Lower lobe of right lung (tissue), 2 donors: ENCODE measurements around the gene TYK2. TPM values are rescaled to one million over a fixed set of nuclear protein-coding genes. Genes with fewer than 3 reads are reported as not detected.

Experiments
- ATAC-seq, 2 donors: fragments of 200-7000 bp; cut with Tn5 transposase; one replicate each; pipeline ENCODE4 v1.9.1; 2020 to 2022; ENCODE audit warnings: mild to moderate bottlenecking in 2 of 2, moderate library complexity in 2 of 2
- DNase-seq: peaks from one replicate; pipeline ENCODE4 v3.0.0-alpha.2; 2020
- H3K27ac ChIP-seq: fragments of 200-600 bp; one replicate; pipeline ENCODE4 v1.8.0; 2022
- H3K27me3 ChIP-seq: fragments of 200-600 bp; one replicate; pipeline ENCODE4 v1.8.0; 2022; ENCODE audit warnings: low read depth
- H3K36me3 ChIP-seq: fragments of 200-600 bp; one replicate; pipeline ENCODE4 v1.8.0; 2022; ENCODE audit warnings: mild to moderate bottlenecking
- H3K4me1 ChIP-seq: fragments of 200-600 bp; one replicate; pipeline ENCODE4 v1.8.0; 2022
- H3K4me3 ChIP-seq: fragments of 200-600 bp; one replicate; pipeline ENCODE4 v1.8.0; 2022; ENCODE audit warnings: mild to moderate bottlenecking
- H3K9me3 ChIP-seq: fragments of 200-600 bp; one replicate; pipeline ENCODE4 v1.8.0; 2022
- intact Hi-C: fragments of 100-400 bp; cut with DNase I; formaldehyde crosslinking; loops from one replicate; pipeline ENCODE4 v1.11.0; 2022
- total RNA-seq: library from RNA; stranded (reverse); fragmentation: NEBNext Ultra II Directional; extraction: Animal tissue kit (Norgen Biotek cat#: 25700); gene quantifications from one replicate; pipeline ENCODE4 v1.2.1, GENCODE V29; 2021
- TF ChIP-seq, protein P1 (sequence below): fragments of 200-600 bp; IDR thresholded peaks from one replicate; pipeline ENCODE4 v1.8.0; 2022; ENCODE audit warnings: antibody characterized with exemption, mild to moderate bottlenecking
- donor health status: DM: no; HTN: yes; CAD: no; lungs with severe emphysema.

TYK2 gene
- total RNA-seq, 1 donor from 2014 or later = 164 TPM

DNA sequence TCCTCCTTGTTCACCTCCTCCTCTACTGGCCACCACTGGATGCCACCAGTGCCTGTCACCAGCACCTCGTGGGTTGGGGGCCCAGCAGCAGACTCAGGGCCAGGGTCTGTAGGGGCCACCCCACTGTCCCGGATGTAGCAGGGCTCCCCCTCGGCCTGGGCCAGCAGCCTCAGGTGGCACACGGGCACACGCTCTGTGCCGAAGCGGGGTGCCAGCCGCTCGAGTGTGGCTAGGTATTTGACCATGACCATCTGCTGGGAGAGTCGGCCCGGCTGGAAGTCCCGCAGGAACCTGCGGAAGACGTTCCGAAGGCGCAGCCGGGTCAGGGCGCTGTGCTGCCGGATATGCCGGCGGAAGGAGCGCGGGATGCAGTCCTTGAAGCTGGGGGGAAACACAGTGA, 14.9 kb downstream of the TYK2 start:
- Histone ChIP-seq H3K36me3 (peaks cover 99% of the 10 kb centered on the region), H3K4me1 (no peaks in the 10 kb centered on the region), H3K9me3 (no peaks in the 10 kb centered on the region), H3K27me3 (no peaks in the 10 kb centered on the region), H3K27ac (no peak overlapping the region), H3K4me3 (no peak overlapping the region)
- ATAC-seq (no peak), DNase-seq (no peak)
- TF ChIP-seq, protein P1, sequence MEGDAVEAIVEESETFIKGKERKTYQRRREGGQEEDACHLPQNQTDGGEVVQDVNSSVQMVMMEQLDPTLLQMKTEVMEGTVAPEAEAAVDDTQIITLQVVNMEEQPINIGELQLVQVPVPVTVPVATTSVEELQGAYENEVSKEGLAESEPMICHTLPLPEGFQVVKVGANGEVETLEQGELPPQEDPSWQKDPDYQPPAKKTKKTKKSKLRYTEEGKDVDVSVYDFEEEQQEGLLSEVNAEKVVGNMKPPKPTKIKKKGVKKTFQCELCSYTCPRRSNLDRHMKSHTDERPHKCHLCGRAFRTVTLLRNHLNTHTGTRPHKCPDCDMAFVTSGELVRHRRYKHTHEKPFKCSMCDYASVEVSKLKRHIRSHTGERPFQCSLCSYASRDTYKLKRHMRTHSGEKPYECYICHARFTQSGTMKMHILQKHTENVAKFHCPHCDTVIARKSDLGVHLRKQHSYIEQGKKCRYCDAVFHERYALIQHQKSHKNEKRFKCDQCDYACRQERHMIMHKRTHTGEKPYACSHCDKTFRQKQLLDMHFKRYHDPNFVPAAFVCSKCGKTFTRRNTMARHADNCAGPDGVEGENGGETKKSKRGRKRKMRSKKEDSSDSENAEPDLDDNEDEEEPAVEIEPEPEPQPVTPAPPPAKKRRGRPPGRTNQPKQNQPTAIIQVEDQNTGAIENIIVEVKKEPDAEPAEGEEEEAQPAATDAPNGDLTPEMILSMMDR = no peak
- intact Hi-C loops = no loop called here

DNA sequence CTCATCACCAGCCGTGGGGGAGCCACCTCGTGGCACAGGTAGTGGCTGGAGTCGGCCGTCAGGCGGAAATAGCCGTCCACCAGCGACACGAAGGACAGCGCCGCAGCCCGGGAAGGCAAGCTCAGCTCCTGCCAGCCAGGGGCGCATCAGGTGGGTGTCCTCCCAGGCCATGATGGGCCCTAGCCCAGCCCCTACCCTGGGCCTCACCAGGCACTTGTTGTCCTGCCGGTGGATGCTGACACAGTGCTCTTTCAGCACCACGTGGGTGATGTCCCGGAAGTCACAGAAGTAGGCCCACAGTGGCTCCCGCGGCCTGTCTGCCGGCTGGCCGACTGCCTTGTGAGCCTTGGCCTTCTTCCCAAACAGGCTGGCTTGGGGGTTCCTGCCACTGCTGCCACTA, 15.7 kb downstream of the TYK2 start:
- ATAC-seq (no peak), DNase-seq (no peak)
- Histone ChIP-seq H3K9me3 (no peaks in the 10 kb centered on the region), H3K4me1 (no peaks in the 10 kb centered on the region), H3K36me3 (peaks cover 99% of the 10 kb centered on the region), H3K27me3 (no peaks in the 10 kb centered on the region), H3K4me3 (no peak overlapping the region), H3K27ac (no peak overlapping the region)
- intact Hi-C loops = no loop called here
- TF ChIP-seq, protein P1 = no peak

DNA sequence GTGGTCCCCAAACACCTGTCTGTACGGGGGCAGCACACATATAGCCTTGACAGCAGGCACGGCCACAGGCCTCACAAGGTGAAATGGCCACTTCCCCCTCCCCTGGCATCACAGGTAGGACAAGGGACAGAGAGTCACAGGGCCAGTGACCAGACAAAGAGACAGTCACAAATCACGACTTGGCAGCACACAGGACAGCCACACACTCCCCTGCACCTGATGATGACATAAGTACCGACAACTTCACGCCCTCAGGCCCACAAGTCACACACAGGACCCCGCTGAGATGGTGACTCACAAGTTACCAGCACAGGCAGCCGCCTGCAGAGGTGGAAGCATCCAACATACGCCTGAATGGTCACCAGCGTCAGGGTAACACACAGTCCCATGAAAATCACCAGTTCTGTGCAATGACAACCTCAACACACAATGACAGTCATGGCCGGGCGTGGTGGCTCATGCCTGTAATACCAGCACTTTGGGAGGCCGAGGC, 16.5 kb downstream of the TYK2 start:
- Histone ChIP-seq H3K9me3 (no peaks in the 10 kb centered on the region), H3K27ac (no peak overlapping the region), H3K27me3 (no peaks in the 10 kb centered on the region), H3K36me3 (peaks cover 99% of the 10 kb centered on the region), H3K4me1 (no peaks in the 10 kb centered on the region), H3K4me3 (no peak overlapping the region)
- TF ChIP-seq, protein P1 = no peak
- intact Hi-C loops = no loop called here
- DNase-seq (no peak), ATAC-seq (no peak)

DNA sequence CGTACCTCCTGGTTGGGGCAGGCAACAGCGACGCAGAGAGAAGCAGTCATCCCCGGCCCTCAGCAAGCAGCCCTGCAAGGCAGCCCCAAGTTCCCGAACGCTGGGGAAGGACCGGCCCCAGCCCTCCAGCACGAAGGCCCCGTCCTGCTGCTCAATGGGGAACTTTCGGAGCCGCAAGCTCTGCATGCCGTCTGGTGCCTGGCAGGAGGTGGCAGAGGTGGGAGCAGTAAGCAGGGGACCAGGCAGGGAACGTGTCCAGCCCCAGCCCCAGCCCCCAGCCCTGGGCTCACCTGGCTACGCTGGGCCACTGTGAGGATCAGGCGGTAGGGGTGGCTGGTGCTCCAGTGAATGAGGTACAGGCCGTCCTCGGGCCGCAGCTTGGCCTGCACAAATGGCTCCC, 18.1 kb downstream of the TYK2 start:
- ATAC-seq (no peak), DNase-seq (no peak)
- Histone ChIP-seq H3K4me1 (no peaks in the 10 kb centered on the region), H3K9me3 (no peaks in the 10 kb centered on the region), H3K27me3 (no peaks in the 10 kb centered on the region), H3K36me3 (peaks cover 98% of the 10 kb centered on the region), H3K27ac (no peak overlapping the region), H3K4me3 (no peak overlapping the region)
- TF ChIP-seq, protein P1 = no peak
- intact Hi-C loops = no loop called here

DNA sequence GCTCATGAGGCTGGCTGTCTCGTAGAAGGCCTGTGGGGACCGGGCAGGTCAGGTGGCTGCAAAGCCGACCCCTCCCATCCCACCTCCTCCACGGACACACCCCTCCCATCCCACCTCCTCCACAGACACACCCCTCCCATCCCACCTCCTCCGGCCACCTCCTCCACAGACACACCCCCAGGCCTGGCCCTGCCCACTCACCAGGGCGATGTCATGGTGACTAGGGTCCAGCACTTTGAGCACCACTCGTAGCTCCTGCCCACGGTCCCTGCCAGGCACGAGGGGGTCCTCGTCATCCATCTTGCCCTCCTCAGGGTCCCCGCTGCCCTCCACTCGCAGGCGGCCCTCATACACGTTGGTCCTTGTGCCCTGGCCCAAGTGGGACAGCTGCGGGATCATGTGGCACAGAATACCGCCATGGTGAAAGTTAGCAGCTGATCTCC, 18.8 kb downstream of the TYK2 start:
- peaks cover 98% of the 10 kb centered on the region for H3K36me3 ChIP-seq
- DNase-seq = no peak
- H3K27ac ChIP-seq = no peak overlapping the region
- TF ChIP-seq, protein P1 = no peak
- intact Hi-C loops = no loop called here
- no peaks in the 10 kb centered on the region for H3K9me3 ChIP-seq
- no peak overlapping the region for H3K4me3 ChIP-seq
- no peaks in the 10 kb centered on the region for H3K4me1 ChIP-seq
- no peak for ATAC-seq
- no peaks in the 10 kb centered on the region for H3K27me3 ChIP-seq

DNA sequence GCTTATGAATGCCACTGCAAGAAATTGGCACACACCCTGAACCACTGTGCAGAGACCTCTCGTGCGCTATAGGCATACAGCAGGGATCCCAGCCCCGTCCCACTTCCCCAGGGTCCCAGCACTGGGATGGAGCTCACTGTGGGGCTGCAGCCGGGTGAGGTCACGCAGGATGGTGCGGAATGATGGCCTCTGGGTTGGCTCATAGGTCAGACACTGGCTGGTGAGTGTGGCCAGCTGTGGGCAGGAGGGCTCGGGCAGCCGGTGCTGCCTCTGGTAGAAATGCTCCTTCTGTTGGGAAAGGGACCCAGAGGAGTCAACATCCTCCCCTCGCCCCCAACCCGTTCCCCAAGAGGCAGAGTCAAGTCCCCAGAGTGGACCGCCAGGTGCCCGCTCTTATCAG, 23.9 kb downstream of the TYK2 start:
- TF ChIP-seq, protein P1 = no peak
- intact Hi-C loops = no loop called here
- DNase-seq (no peak), ATAC-seq (no peak)
- no peak overlapping the region for H3K27ac ChIP-seq
- H3K4me1 ChIP-seq = no peaks in the 10 kb centered on the region
- H3K36me3 ChIP-seq = peaks cover 97% of the 10 kb centered on the region
- H3K9me3 ChIP-seq = no peaks in the 10 kb centered on the region
- H3K4me3 ChIP-seq = no peak overlapping the region
- H3K27me3 ChIP-seq = no peaks in the 10 kb centered on the region
